AG20443 (cell line): ENCODE results near the gene NUP37.
"Not testable (repeated sequence)": the region's sequence is repeated elsewhere in the genome, so short reads cannot be mapped to it uniquely, and the experiment has no call there.

ENCODE experiments used
- DNase-seq: peaks from one replicate; pipeline ENCODE4 v3.0.0; 2012; ENCODE audit warnings: low spot score, mixed read lengths

The NUP37 gene

GRCh38 chr12:102119674-102120563 is at the start of gene NUP37, which contains the start of gene PARPBP:
TSS of gene NUP37 (minus strand) at chr12:102120114. CDS start at chr12:102118518, 1,596 bp downstream.
TSS of gene PARPBP (plus strand) at chr12:102120183. CDS start at chr12:102123889, 3,706 bp downstream.
- peak; percentile 97 for DNase-seq

GRCh38 chr12:102167821-102168604 is 48.1 kb upstream of the NUP37 start:
- peak; percentile 21 for DNase-seq

- DNase-seq, result no peak
Measured at GRCh38 chr12:102163383-102163782, 43.5 kb upstream of the NUP37 start.

GRCh38 chr12:102155206-102155605 is 35.3 kb upstream of the NUP37 start:
- DNase-seq, result not testable (repeated sequence)

- not testable (repeated sequence) for DNase-seq
Measured at GRCh38 chr12:102147062-102147587, 27.2 kb upstream of the NUP37 start.

- no peak for DNase-seq
Measured at GRCh38 chr12:102144221-102144620, 24.3 kb upstream of the NUP37 start.

GRCh38 chr12:102142866-102143373 is 23.0 kb upstream of the NUP37 start:
- not testable (repeated sequence) for DNase-seq

GRCh38 chr12:102137619-102138018 is 17.7 kb upstream of the NUP37 start:
- DNase-seq, result not testable (repeated sequence)

- not testable (repeated sequence) for DNase-seq
Measured at GRCh38 chr12:102131442-102131841, 11.5 kb upstream of the NUP37 start.

GRCh38 chr12:102130720-102131119 is 10.8 kb upstream of the NUP37 start:
- not testable (repeated sequence) for DNase-seq

GRCh38 chr12:102121328-102121727 is 1.4 kb upstream of the NUP37 start:
- not testable (repeated sequence) for DNase-seq

- DNase-seq, result peak; percentile 24
Measured at GRCh38 chr12:102120886-102121285, 972 bp upstream of the NUP37 start.

- DNase-seq, result no peak
Measured at GRCh38 chr12:102120564-102120873, 605 bp upstream of the NUP37 start.

- no peak for DNase-seq
Measured at GRCh38 chr12:102118874-102119273, 1.0 kb downstream of the NUP37 start.

GRCh38 chr12:102116392-102116791 is 3.5 kb downstream of the NUP37 start:
- DNase-seq, result no peak

- DNase-seq, result no peak
Measured at GRCh38 chr12:102114212-102114611, 5.7 kb downstream of the NUP37 start.

GRCh38 chr12:102110782-102111181 is 9.1 kb downstream of the NUP37 start:
- no peak for DNase-seq

GRCh38 chr12:102107970-102108369 is 11.9 kb downstream of the NUP37 start:
- DNase-seq, result no peak

GRCh38 chr12:102106905-102107304 is 13.0 kb downstream of the NUP37 start:
- no peak for DNase-seq

- no peak for DNase-seq
Measured at GRCh38 chr12:102096855-102097254, 23.1 kb downstream of the NUP37 start.

- DNase-seq, result peak; percentile 11
Measured at GRCh38 chr12:102095677-102096263, 24.1 kb downstream of the NUP37 start.

- DNase-seq, result peak; percentile 9
Measured at GRCh38 chr12:102093319-102093718, 26.6 kb downstream of the NUP37 start.
